Liver (tissue), 9 donors: ENCODE results near the gene GTPBP6. TPM values are rescaled to one million over a fixed set of nuclear protein-coding genes. Genes with fewer than 3 reads are reported as not detected.

ENCODE experiments used
- DNase-seq: peaks from one replicate; pipeline ENCODE4 v3.0.0-alpha.2; 2017; ENCODE audit warnings: low spot score
- H3K27ac ChIP-seq, 2 donors: one replicate each; pipeline ENCODE4 v1.7.0; 2013; ENCODE audit warnings: inconsistent platforms in 2 of 2, low read length in 2 of 2, control low read depth in 1 of 2, low read depth in 1 of 2, mild to moderate bottlenecking in 1 of 2
- H3K27me3 ChIP-seq, 4 donors: one replicate each; pipeline versions ENCODE4 v1.6.1 to v1.7.0; 2013; ENCODE audit warnings: low read length in 3 of 4, inconsistent platforms in 1 of 4, mild to moderate bottlenecking in 1 of 4, moderate library complexity in 1 of 4; ENCODE audit not compliant: control insufficient read depth in 4 of 4, insufficient read depth in 4 of 4
- H3K36me3 ChIP-seq, 4 donors: one replicate each; pipeline versions ENCODE4 v1.6.1 to v1.7.0; 2013; ENCODE audit warnings: low read length in 3 of 4, mild to moderate bottlenecking in 3 of 4, low read depth in 1 of 4, moderate library complexity in 1 of 4; ENCODE audit not compliant: control insufficient read depth in 4 of 4, insufficient read depth in 3 of 4
- H3K4me1 ChIP-seq, 4 donors: one replicate each; pipeline versions ENCODE4 v1.6.1 to v1.7.0; 2013; ENCODE audit warnings: low read length in 3 of 4, mild to moderate bottlenecking in 3 of 4, moderate library complexity in 1 of 4; ENCODE audit not compliant: control insufficient read depth in 4 of 4, insufficient read depth in 4 of 4
- H3K4me3 ChIP-seq, 3 donors: one replicate each; pipeline versions ENCODE4 v1.6.1 to v1.7.0; 2013; ENCODE audit warnings: low read length in 3 of 3, control low read depth in 1 of 3, low read depth in 1 of 3, mild to moderate bottlenecking in 1 of 3
- H3K9ac ChIP-seq, 2 donors: one replicate each; pipeline ENCODE4 v1.7.0; 2013; ENCODE audit warnings: low read length in 2 of 2, mild to moderate bottlenecking in 2 of 2, moderate library complexity in 2 of 2, control low read depth in 1 of 2, low read depth in 1 of 2
- H3K9me3 ChIP-seq, 4 donors: one replicate each; pipeline versions ENCODE4 v1.6.1 to v1.7.0; 2013; ENCODE audit warnings: low read length in 3 of 4; ENCODE audit not compliant: control insufficient read depth in 4 of 4
- FOXA1 ChIP-seq: IDR thresholded peaks from 2 replicates; pipeline ENCODE4 v1.6.1; 2016; ENCODE audit warnings: antibody characterized with exemption
- GABPA ChIP-seq, 2 donors: IDR thresholded peaks in 1 of 2; conservative IDR thresholded peaks in 1 of 2; 2 replicates each; pipeline ENCODE4 v1.6.1; 2016; ENCODE audit warnings: antibody characterized with exemption in 2 of 2, mild to moderate bottlenecking in 1 of 2, moderate library complexity in 1 of 2
- HNF4A ChIP-seq, 2 donors: conservative IDR thresholded peaks; 2 replicates each; pipeline ENCODE4 v1.6.1; 2016; ENCODE audit warnings: antibody characterized with exemption in 2 of 2, mild to moderate bottlenecking in 2 of 2
- HNF4G ChIP-seq: IDR thresholded peaks from 2 replicates; pipeline ENCODE4 v1.6.1; 2016; ENCODE audit warnings: antibody characterized with exemption
- JUND ChIP-seq, 2 donors: IDR thresholded peaks; 2 replicates each; pipeline ENCODE4 v1.6.1; 2016; ENCODE audit warnings: antibody characterized with exemption in 2 of 2
- NR2F2 ChIP-seq: IDR thresholded peaks from 2 replicates; pipeline ENCODE4 v1.6.1; 2016; ENCODE audit warnings: antibody characterized with exemption
- RAD21 ChIP-seq, 2 donors: IDR thresholded peaks; 2 replicates each; pipeline ENCODE4 v1.6.1; 2016; ENCODE audit warnings: antibody characterized with exemption in 2 of 2, mild to moderate bottlenecking in 2 of 2
- RXRA ChIP-seq, 2 donors: IDR thresholded peaks; 2 replicates each; pipeline ENCODE4 v1.6.1; 2017 to 2018; ENCODE audit warnings: antibody characterized with exemption in 2 of 2, mild to moderate bottlenecking in 1 of 2
- TAF1 ChIP-seq: conservative IDR thresholded peaks from 2 replicates; pipeline ENCODE4 v1.6.1; 2016; ENCODE audit warnings: antibody characterized with exemption, mild to moderate bottlenecking
- YY1 ChIP-seq: IDR thresholded peaks from 2 replicates; pipeline ENCODE4 v1.6.1; 2016; ENCODE audit warnings: antibody characterized with exemption, mild to moderate bottlenecking
- WGBS: extraction: QIAGEN DNeasy Blood & Tissue Kit; methylation state at CpG from one replicate; pipeline ENCODE4 v1.1.7; 2013; 5-methylcytosine and 5-hydroxymethylcytosine counted together
- polyA plus RNA-seq, 2 donors: library from polyadenylated mRNA; stranded (reverse) in 1 of 2; unstranded in 1 of 2; fragments of 200-250 nt in 1 of 2; fragments of >200 nt in 1 of 2; fragmentation: Nextera tagmentation in 1 of 2; extraction: Ambion mirVana in 1 of 2; gene quantifications; one replicate each; pipeline versions ENCODE4 v1.2.1 to v1.2.3, GENCODE V29; 2013 to 2015
- total RNA-seq, 2 donors: library from RNA; depleted of rRNA; stranded (reverse); fragments of >200 nt; gene quantifications; one replicate each; pipeline ENCODE4 v1.2.3, GENCODE V29; 2014
- TF ChIP-seq, protein P1 (sequence below): fragments of 150-350 bp; IDR thresholded peaks from 2 replicates; pipeline ENCODE4 v1.5.1; 2017; ENCODE audit warnings: improper control_type of control experiment, low read depth, low read length; ENCODE audit not compliant: missing input control
- TF ChIP-seq, protein P2 (sequence below): IDR thresholded peaks from 2 replicates; pipeline ENCODE4 v1.6.1; 2016; ENCODE audit warnings: antibody characterized with exemption
- TF ChIP-seq, protein P3 (sequence below): IDR thresholded peaks from 2 replicates; pipeline ENCODE4 v1.6.1; 2016; ENCODE audit warnings: antibody characterized with exemption
- TF ChIP-seq, protein P4 (sequence below): IDR thresholded peaks from 2 replicates; pipeline ENCODE4 v1.6.1; 2016; ENCODE audit warnings: antibody characterized with exemption
- donor health status: healthy.
- donor health status: healthy.
- donor health status: healthy.
- donor health status: healthy.
- donor health status: healthy.

Gene GTPBP6
- total and polyA plus RNA-seq, 4 donors = 11.3 to 29.2 (median 16.6) TPM

DNA sequence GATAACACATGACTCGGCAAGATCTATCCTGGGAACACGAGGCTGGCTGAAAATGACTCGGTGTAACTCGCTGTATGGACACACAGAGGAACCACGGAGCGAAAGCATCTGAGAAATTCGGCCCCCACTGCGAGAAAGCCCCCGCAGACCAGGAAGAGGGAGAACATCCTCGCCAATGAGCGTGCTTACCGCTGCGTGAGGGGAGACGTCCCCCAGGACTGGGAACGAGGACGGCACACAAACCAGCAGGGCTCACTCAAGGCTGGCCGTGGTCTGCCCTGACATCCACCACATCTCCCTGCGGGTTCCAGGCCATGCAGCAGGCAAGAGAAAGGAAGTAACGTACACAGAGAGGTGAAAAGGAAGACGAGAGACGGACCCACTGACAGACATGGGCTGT lies 17.6 kb upstream of the GTPBP6 start:
- H3K36me3 ChIP-seq = peaks cover 0 to 7% (median 2%) of the 10 kb centered on the region in 4 donors
- H3K4me1 ChIP-seq = peaks cover 0 to 2% (median under 1%) of the 10 kb centered on the region in 4 donors
- H3K27ac ChIP-seq = no peak overlapping the region
- DNase-seq = no peak
- no peak for TF ChIP-seq HNF4G
- H3K4me3 ChIP-seq = no peak overlapping the region
- no peaks in the 10 kb centered on the region for H3K9me3 ChIP-seq
- 95% methylated on average over 21 of the region's 21 CpGs for WGBS
- H3K9ac ChIP-seq = no peak overlapping the region
- H3K27me3 ChIP-seq = no peaks in the 10 kb centered on the region

DNA sequence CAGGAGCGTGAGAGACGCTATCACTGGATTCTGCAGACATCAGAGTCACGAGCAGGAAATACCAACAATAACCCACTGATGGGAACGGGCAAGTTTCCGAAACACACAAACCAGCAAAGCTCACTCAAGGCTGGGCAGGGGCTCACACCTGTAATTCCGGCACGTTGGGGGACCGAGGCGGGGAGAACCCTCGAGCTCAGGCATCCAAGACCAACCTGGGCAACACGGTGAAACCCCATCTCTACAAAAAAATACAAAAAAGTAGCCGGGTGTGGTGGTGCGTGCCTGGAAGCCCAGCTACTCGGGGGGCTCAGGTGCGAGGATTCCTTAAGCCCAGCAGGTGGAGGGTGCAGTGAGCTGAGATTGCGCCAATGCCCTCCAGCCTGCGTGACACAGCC lies 17.2 kb upstream of the GTPBP6 start:
- Histone ChIP-seq H3K27ac (no peak overlapping the region), H3K4me1 (peaks cover 0 to 6% (median 2%) of the 10 kb centered on the region in 4 donors), H3K27me3 (no peaks in the 10 kb centered on the region), H3K36me3 (peaks cover 0 to 7% (median 2%) of the 10 kb centered on the region in 4 donors), H3K9ac (no peak overlapping the region), H3K9me3 (no peaks in the 10 kb centered on the region), H3K4me3 (no peak overlapping the region)
- TF ChIP-seq, protein P1, sequence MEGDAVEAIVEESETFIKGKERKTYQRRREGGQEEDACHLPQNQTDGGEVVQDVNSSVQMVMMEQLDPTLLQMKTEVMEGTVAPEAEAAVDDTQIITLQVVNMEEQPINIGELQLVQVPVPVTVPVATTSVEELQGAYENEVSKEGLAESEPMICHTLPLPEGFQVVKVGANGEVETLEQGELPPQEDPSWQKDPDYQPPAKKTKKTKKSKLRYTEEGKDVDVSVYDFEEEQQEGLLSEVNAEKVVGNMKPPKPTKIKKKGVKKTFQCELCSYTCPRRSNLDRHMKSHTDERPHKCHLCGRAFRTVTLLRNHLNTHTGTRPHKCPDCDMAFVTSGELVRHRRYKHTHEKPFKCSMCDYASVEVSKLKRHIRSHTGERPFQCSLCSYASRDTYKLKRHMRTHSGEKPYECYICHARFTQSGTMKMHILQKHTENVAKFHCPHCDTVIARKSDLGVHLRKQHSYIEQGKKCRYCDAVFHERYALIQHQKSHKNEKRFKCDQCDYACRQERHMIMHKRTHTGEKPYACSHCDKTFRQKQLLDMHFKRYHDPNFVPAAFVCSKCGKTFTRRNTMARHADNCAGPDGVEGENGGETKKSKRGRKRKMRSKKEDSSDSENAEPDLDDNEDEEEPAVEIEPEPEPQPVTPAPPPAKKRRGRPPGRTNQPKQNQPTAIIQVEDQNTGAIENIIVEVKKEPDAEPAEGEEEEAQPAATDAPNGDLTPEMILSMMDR = no peak
- TF ChIP-seq JUND (IDR thresholded peaks at IDR 0.05) (no peak), HNF4G (no peak), RAD21 (IDR thresholded peaks at IDR 0.05) (no peak), TAF1 (no peak), HNF4A (conservative IDR thresholded peaks at IDR 0.05) (no peak), YY1 (no peak)
- TF ChIP-seq, protein P2, sequence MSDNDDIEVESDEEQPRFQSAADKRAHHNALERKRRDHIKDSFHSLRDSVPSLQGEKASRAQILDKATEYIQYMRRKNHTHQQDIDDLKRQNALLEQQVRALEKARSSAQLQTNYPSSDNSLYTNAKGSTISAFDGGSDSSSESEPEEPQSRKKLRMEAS = no peak
- 96% methylated on average over 17 of the region's 17 CpGs for WGBS
- DNase-seq = no peak

DNA sequence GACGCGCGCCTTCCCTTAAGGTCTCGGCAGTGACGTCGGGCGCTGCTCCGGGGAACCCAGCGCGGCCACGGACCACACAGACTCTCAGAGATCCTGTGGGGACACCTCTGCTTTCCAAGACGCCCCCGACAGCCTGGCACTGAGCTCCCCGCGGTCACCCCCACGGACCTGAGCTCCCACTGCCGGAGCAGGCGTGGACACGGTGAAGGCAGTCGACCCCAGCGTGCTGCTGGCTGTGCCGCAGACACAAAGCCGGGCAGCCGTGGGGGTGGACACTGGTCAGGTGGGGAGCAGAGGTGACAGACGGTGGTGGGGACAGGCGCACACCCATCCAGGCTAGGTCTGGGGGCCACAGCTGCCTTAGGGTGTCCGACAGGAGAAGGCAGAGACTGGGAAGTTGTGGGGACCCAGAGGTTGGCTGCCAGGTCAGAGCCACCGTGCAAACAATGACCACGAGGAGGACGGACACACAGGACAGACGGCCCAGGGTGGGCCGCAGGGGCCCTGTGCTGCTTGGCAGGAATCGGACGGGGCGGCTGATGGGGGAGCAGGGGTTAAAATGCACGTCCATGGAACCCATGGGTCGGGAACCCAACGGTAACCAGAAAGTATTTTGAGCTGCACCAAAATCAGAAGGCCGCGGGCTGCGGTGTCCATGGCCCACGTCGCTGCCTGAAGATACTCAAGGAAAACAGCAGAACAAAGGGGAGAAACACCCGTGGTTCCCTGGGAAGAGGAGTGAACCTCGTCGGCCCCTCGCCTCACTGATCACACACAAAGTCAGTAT lies 16.6 kb upstream of the GTPBP6 start:
- TF ChIP-seq, protein P3, sequence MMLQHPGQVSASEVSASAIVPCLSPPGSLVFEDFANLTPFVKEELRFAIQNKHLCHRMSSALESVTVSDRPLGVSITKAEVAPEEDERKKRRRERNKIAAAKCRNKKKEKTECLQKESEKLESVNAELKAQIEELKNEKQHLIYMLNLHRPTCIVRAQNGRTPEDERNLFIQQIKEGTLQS = no peak
- no peak for TF ChIP-seq TAF1
- TF ChIP-seq, protein P4, sequence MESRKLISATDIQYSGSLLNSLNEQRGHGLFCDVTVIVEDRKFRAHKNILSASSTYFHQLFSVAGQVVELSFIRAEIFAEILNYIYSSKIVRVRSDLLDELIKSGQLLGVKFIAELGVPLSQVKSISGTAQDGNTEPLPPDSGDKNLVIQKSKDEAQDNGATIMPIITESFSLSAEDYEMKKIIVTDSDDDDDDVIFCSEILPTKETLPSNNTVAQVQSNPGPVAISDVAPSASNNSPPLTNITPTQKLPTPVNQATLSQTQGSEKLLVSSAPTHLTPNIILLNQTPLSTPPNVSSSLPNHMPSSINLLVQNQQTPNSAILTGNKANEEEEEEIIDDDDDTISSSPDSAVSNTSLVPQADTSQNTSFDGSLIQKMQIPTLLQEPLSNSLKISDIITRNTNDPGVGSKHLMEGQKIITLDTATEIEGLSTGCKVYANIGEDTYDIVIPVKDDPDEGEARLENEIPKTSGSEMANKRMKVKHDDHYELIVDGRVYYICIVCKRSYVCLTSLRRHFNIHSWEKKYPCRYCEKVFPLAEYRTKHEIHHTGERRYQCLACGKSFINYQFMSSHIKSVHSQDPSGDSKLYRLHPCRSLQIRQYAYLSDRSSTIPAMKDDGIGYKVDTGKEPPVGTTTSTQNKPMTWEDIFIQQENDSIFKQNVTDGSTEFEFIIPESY = no peak
- no peak for TF ChIP-seq RAD21 (IDR thresholded peaks at IDR 0.05)
- no peak for TF ChIP-seq HNF4G
- TF ChIP-seq GABPA (IDR thresholded peaks at IDR 0.05 in 1 of 2, conservative IDR thresholded peaks at IDR 0.05 in 1 of 2) = no peak
- no peak for TF ChIP-seq RXRA (IDR thresholded peaks at IDR 0.05)
- no peak for TF ChIP-seq HNF4A (conservative IDR thresholded peaks at IDR 0.05)
- TF ChIP-seq FOXA1 = no peak
- no peak for TF ChIP-seq NR2F2
- no peak for TF ChIP-seq YY1
- TF ChIP-seq JUND (IDR thresholded peaks at IDR 0.05) = no peak
- Histone ChIP-seq H3K4me1 (peaks cover 0 to 7% (median 2%) of the 10 kb centered on the region in 4 donors), H3K9me3 (no peaks in the 10 kb centered on the region), H3K4me3 (no peak overlapping the region), H3K27ac (no peak overlapping the region), H3K27me3 (peaks cover 0 to 2% (median 0%) of the 10 kb centered on the region in 4 donors), H3K36me3 (peaks cover 0 to 7% (median 2%) of the 10 kb centered on the region in 4 donors), H3K9ac (no peak overlapping the region)
- WGBS = 97% methylated on average over 47 of the region's 47 CpGs
- no peak for DNase-seq
